ENCODE results near the gene TTLL11.
"Not testable (repeated sequence)": the region's sequence is repeated elsewhere in the genome, so short reads cannot be mapped to it uniquely, and the experiment has no call there.

- not testable (repeated sequence) for TF ChIP-seq EZH2 (IDR thresholded peaks at IDR 0.05; ENCODE audit: low read depth, unreplicated experiment); EZH2phosphoT487 (IDR thresholded peaks at IDR 0.05; ENCODE audit: unreplicated experiment); POLR2AphosphoS5 (IDR thresholded peaks at IDR 0.05; ENCODE audit: low read depth); ETS1 (IDR thresholded peaks at IDR 0.05); REST (IDR thresholded peaks at IDR 0.05; ENCODE audit: unreplicated experiment); CREB1 (CRISPR knock-in tag; IDR thresholded peaks at IDR 0.05; ENCODE audit: low read depth); JUNB (IDR thresholded peaks at IDR 0.05; ENCODE audit: unreplicated experiment); ZNF331 (CRISPR knock-in tag; IDR thresholded peaks at IDR 0.05; ENCODE audit: low read depth); NANOG (IDR thresholded peaks at IDR 0.05; ENCODE audit: borderline replicate concordance); STAT1 (IDR thresholded peaks at IDR 0.05; ENCODE audit: unreplicated experiment); ZNF114 (CRISPR knock-in tag; IDR thresholded peaks at IDR 0.05)
- TF ChIP-seq, protein P1, sequence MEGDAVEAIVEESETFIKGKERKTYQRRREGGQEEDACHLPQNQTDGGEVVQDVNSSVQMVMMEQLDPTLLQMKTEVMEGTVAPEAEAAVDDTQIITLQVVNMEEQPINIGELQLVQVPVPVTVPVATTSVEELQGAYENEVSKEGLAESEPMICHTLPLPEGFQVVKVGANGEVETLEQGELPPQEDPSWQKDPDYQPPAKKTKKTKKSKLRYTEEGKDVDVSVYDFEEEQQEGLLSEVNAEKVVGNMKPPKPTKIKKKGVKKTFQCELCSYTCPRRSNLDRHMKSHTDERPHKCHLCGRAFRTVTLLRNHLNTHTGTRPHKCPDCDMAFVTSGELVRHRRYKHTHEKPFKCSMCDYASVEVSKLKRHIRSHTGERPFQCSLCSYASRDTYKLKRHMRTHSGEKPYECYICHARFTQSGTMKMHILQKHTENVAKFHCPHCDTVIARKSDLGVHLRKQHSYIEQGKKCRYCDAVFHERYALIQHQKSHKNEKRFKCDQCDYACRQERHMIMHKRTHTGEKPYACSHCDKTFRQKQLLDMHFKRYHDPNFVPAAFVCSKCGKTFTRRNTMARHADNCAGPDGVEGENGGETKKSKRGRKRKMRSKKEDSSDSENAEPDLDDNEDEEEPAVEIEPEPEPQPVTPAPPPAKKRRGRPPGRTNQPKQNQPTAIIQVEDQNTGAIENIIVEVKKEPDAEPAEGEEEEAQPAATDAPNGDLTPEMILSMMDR (conservative IDR thresholded peaks at IDR 0.05; ENCODE audit: low read depth in 2 of 2): not testable (repeated sequence)
- TF ChIP-seq, protein P2, sequence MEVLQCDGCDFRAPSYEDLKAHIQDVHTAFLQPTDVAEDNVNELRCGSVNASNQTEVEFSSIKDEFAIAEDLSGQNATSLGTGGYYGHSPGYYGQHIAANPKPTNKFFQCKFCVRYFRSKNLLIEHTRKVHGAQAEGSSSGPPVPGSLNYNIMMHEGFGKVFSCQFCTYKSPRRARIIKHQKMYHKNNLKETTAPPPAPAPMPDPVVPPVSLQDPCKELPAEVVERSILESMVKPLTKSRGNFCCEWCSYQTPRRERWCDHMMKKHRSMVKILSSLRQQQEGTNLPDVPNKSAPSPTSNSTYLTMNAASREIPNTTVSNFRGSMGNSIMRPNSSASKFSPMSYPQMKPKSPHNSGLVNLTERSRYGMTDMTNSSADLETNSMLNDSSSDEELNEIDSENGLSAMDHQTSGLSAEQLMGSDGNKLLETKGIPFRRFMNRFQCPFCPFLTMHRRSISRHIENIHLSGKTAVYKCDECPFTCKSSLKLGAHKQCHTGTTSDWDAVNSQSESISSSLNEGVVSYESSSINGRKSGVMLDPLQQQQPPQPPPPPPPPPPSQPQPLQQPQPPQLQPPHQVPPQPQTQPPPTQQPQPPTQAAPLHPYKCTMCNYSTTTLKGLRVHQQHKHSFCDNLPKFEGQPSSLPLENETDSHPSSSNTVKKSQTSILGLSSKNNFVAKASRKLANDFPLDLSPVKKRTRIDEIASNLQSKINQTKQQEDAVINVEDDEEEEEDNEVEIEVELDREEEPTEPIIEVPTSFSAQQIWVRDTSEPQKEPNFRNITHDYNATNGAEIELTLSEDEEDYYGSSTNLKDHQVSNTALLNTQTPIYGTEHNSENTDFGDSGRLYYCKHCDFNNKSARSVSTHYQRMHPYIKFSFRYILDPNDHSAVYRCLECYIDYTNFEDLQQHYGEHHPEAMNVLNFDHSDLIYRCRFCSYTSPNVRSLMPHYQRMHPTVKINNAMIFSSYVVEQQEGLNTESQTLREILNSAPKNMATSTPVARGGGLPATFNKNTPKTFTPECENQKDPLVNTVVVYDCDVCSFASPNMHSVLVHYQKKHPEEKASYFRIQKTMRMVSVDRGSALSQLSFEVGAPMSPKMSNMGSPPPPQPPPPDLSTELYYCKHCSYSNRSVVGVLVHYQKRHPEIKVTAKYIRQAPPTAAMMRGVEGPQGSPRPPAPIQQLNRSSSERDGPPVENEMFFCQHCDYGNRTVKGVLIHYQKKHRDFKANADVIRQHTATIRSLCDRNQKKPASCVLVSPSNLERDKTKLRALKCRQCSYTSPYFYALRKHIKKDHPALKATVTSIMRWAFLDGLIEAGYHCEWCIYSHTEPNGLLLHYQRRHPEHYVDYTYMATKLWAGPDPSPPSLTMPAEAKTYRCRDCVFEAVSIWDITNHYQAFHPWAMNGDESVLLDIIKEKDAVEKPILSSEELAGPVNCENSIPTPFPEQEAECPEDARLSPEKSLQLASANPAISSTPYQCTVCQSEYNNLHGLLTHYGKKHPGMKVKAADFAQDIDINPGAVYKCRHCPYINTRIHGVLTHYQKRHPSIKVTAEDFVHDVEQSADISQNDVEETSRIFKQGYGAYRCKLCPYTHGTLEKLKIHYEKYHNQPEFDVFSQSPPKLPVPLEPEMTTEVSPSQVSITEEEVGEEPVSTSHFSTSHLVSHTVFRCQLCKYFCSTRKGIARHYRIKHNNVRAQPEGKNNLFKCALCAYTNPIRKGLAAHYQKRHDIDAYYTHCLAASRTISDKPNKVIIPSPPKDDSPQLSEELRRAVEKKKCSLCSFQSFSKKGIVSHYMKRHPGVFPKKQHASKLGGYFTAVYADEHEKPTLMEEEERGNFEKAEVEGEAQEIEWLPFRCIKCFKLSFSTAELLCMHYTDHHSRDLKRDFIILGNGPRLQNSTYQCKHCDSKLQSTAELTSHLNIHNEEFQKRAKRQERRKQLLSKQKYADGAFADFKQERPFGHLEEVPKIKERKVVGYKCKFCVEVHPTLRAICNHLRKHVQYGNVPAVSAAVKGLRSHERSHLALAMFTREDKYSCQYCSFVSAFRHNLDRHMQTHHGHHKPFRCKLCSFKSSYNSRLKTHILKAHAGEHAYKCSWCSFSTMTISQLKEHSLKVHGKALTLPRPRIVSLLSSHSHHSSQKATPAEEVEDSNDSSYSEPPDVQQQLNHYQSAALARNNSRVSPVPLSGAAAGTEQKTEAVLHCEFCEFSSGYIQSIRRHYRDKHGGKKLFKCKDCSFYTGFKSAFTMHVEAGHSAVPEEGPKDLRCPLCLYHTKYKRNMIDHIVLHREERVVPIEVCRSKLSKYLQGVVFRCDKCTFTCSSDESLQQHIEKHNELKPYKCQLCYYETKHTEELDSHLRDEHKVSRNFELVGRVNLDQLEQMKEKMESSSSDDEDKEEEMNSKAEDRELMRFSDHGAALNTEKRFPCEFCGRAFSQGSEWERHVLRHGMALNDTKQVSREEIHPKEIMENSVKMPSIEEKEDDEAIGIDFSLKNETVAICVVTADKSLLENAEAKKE (CRISPR knock-in tag; IDR thresholded peaks at IDR 0.05): not testable (repeated sequence)
Measured at GRCh38 chr9:122000526-122000925, 92.6 kb downstream of the TTLL11 start.
